Stimulated activated CD4-positive, alpha-beta T cell treated with anti-CD3 and anti-CD28 coated beads, Interleukin-2, amount 100 ng/mL, for 4 hours (primary cell): Measurements from ENCODE around the gene VBP1.
"Not testable (repeated sequence)": the region's sequence is repeated elsewhere in the genome, so short reads cannot be mapped to it uniquely, and the experiment has no call there.

Experiments
- DNase-seq: peaks from one replicate; pipeline ENCODE4 v3.0.0-alpha.2; 2020; ENCODE audit warnings: low read depth

VBP1 gene, protein sequence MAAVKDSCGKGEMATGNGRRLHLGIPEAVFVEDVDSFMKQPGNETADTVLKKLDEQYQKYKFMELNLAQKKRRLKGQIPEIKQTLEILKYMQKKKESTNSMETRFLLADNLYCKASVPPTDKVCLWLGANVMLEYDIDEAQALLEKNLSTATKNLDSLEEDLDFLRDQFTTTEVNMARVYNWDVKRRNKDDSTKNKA

DNA sequence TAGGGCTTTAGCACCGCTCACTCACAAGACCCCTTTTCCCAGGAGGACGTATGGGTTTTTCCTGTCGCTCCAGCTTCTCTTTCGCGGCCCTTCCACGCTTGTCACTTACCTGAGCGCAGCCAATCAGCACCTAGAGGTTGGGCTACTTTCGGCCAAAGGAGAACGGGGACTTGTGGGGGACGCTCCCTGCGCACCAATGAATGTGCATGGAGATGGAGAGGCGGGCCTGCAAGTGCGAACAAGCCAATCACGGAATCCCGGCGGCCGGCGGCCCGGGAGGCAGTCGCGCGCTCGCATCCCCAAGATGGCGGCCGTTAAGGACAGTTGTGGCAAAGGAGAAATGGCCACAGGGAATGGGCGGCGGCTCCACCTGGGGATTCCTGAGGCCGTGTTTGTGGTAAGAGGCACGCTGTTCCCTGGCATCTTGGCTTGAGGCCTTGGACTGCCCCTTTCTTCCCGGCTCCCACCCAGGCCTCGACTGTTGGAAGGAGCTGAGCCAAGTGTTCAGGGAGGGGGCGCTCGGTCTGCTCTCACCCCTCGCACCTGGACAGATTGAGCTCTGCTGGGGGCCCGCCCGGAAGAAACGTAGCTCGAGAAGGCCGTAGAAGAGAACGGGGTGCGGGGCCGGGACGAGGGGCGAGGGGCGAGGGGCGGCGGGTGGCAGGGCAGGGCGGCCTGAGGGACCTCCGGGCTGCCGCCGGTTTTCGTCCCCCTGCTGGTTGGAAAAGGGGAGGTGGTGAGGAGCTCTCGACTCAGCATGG, at the start of gene VBP1:
Gene VBP1, plus strand, starts transcription at position 282 of the 761 bp plus-strand sequence. Its CDS starts 23 bp downstream, at position 305.
- DNase-seq = peak; percentile 78

DNA sequence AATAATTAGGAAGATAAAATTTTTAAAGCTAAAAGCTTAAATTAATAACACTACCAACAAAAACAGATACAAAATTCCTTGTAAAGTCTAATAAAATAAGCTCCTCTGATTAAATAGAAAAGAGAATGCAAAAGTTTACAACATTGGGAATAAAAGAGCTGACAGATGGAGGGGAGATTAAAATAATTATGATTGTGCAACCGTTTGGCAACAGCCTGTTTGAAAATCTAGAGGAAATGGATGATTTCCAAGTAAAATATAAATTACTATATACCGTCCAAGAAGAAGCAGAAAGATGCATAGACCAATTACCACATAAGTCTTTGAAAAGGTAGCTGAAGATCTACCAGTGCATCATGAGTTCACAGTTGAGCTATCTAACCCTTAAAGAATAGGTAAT, 46.4 kb upstream of the VBP1 start:
- DNase-seq = no peak

DNA sequence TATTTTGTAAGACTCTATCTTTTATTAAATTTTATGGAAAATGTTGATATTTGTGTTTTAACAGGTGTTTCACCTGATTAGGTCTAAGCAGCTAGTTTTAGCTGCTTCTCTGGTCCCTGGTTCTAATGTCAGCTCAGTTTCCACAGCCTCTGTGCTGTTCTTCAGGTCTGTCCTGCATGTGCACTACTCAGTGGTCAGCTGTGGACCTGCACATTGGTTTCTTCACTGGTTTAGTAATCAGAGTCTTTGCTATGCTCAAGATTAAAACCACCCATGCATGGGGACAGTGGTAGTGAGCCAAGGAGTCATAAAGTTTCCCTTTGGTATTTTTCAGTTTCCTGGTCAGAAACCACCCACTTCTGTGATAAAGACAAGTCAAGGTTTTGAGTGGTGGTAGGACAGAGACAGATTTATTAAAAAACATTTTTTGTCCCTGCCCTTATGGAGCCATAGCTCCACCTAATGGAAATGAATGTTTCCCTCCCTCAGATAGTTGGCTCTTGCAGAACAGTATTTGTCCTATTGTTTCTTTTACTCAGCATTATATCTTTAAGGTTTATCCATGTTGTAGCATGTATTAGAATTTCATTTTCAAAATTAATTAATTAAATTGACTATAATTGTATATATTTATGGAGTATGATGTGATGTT, 36.8 kb upstream of the VBP1 start:
- DNase-seq = no peak

DNA sequence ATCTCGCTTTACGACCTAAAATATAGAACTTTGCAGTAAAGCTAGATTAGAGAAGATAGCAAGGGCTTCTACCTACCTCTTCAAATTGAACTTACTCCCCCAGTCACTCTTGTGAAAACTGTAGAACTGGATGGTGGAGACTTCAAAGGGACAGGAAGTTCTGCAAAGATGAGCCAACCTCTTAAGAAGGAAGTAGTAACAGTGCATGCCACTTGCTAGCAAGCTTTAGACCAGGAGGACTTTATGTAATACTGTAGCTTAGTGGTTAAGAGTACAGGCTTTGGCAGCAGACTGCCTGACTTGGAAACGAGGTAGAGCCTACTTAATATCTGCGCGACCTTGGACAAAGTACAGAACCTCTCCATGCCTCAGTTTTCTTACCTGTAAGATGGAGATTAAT, 27.5 kb upstream of the VBP1 start:
- DNase-seq = peak; percentile 1

DNA sequence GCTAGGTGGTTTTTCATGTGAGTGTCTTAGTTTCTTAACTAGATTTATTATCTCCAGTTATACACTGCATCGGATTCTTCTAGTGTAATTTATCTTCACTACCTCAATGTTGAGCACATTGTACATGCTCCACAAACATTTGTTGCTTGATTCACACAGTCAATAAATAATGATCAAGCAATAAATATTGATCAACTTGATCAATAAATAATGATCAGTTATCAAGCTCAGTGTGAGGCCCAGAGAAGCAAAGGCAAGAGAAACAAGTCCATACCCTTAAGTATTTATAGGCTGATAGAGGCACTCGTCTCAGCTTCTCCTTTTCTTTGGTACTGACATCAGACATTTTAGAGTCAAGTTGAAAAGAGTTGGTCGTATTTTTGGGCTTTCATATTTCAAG, 5.1 kb upstream of the VBP1 start:
- DNase-seq = no peak

DNA sequence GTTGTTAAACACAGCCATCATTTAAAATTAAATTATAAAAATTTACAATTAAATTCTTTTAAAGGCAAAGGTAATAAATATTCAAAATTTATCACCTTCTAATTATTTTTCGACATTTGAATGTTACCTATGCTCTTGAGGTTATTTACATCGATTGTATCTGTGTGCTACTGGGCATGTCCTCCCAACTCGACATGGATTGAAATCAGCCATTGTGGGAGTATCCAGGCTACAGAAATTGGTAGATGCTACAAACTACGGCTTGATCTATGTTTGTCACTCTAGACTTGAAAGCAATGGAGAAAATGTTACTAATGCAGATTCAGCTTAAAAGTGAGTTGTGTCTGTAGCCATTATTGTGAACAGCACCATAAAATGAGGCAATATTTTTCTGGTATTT, 2.5 kb upstream of the VBP1 start:
- DNase-seq = no peak

DNA sequence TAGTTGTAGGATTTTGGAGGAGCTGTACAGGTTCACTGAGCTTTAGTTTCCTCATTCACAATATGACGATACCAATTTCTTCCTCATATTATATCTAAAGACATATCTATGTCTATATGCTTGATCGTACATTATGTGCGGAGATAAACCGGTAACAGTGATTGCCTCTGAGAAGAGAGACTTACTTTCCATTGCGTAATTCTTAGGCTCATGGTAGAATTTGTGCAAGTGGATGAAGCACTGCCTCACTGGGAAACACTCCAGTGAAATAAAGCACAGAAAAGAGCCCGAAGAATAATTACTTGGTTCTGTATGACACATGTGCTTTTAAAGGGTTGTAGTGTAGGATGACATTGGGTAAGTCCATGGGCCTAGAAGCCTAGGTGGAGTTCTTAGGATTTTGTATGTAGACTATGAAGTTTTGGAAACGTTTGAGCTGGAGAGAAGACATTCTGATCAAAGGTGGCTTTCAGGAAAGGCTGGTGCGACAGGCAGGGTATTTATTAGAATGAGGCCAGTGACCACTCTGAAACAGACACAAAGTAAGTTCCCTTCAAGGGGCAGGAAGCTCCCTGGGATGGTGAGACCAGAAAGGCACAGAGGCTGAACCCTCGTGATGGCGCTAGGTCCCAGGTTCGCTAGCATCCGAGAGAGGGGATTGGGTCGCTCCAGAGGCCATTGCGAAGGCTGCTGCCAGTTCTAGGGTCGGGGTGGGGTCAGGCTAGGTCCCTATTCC, 649 bp upstream of the VBP1 start:
- no peak for DNase-seq

DNA sequence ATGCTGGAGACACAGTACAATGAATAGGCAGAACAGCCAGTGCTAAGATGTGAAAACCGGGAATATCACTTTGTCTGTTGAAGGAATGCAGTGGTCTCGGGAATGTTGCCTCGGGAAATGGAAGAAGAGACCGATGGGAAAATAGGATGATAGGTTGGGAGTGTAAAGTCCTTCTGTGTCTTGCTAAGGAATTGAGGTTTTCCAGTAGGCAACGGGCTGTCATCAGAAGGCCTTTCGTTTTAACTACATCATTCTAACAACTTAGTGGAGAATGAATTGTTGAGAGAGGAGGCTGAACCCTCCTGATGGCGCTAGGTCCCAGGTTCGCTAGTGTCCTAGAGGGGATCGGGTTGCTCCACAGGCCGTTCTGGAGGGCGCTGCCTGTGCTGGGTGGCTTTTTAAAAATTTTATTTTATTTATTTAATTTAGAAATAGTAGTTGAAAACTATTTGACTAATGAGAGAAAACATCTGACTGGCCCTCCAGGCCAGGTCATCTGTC, 730 bp downstream of the VBP1 start:
- no peak for DNase-seq

DNA sequence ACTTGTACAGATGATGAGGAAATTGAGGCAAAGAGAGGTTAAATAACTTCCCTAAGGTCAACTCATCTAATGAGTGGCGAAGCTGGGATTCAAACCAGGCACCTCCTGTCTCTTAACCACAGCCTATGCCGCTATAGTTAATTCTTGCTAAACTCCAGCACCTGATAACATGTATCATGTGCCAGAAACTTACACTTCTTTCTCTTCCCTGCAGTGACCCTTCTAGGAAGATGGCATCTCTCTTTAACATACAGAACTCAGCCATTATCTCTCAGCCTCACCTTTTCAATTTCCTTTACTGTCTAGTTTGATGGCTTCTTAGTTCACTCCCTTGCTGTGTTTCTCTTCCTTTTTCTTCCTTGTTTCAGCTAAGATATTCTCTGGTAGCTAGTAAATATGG, 2.5 kb downstream of the VBP1 start:
- no peak for DNase-seq

DNA sequence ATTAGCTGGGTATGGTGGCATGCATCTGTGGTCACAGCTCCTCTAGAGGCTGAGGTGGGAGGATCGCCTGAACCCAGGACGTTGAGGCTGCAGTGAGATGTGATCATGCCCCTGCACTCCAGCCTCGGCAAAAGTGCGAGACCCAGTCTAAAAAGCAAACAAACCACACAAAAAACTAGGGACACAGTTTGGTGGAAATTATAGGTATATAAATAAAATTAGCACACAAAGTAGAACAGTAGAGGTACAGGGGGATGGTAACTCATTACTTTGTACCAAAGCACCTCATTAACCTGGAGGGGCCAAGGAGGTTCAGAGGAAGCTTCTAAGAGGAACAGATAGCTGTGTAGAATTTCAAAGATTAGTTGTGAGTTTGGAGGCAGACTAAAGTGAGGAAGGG, 5.1 kb downstream of the VBP1 start:
- no peak for DNase-seq

DNA sequence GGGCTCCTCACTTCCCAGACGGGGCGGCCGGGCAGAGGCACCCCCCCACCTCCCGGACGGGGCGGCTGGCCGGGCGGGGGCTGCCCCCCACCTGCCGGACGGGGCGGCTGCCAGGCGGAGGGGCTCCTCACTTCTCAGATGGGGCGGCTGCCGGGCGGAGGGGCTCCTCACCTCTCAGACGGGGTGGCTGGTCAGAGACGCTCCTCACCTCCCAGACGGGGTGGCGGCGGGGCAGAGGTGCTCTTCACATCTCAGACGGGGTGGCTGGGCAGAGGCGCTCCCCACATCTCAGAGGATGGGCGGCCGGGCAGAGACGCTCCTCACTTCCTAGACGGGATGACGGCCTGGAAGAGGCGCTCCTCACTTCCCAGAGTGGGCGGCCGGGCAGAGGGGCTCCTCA, 7.5 kb downstream of the VBP1 start:
- not testable (repeated sequence) for DNase-seq

DNA sequence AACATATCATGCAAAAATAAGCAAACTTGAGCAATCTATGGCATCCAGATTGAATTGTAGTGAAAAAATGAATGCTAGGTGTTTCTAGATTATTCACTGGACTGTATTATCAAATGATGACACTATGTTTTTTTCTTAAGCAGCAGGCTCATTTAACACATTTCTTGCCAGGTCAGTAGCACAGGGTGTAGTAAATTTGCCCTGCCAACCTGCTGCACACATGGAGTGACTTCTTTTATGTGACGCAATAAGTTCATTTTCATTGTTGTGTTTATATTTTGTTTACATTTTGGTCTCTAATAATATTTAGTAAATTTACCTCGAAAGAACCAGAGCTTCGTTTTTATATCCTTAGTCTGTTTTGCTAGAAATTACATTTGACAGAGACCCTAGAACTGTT, 9.5 kb downstream of the VBP1 start:
- no peak for DNase-seq

DNA sequence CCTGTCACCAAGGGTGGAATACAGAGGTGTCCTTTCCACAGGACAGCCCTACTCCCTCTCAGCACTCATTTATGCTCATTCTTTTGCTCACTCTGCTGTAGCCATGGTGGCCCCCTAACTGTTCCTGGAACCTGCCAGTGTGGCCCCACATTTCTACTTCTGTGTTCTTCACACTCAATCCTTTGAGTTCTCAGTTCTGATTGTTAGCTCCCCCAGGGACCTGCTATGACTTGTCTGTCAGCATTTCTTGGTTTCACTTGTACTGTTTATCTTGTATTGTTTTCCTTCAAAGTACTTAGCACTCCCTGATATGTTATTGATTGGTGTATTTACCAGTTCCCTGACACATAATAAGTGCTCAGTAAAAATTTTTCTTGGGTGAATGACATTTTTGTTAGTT, 14.9 kb downstream of the VBP1 start:
- no peak for DNase-seq

DNA sequence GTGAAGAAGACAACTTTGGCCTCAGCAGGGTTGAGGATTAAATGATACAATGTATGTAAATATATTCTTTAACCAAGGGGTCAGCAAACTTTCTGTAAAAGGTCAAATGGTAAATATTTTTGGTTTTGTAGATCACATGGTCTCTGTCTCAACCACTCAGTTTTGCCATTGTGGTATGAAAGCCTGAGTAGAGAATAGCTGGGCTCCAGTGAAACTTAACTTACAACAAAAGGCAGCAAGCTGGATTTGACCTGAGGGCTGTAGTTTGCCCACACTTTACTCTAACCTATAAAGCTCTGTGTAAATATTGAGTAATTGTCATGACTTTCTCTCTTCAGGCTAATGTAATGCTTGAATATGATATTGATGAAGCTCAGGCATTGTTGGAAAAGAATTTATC, 19.6 kb downstream of the VBP1 start:
- no peak for DNase-seq

DNA sequence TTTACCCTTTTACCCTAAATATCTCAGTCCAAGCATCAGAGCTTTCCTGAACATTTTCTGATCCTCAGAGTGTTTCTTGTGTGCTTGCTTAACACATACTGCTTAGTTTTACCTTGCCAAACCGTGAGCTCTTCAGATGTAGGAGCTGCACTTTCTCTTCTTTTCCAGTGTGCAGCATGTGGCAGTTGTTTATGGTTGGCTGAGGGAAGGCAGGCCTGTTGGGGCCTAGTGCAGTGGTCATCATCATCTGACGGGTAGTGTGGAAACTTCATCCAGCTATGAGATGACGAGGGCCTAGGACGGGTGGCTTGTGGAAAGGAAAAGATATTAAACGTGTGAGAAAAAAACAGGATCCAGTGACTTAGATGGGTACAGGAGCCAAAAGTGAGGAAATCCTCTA, 21.5 kb downstream of the VBP1 start:
- DNase-seq = no peak

DNA sequence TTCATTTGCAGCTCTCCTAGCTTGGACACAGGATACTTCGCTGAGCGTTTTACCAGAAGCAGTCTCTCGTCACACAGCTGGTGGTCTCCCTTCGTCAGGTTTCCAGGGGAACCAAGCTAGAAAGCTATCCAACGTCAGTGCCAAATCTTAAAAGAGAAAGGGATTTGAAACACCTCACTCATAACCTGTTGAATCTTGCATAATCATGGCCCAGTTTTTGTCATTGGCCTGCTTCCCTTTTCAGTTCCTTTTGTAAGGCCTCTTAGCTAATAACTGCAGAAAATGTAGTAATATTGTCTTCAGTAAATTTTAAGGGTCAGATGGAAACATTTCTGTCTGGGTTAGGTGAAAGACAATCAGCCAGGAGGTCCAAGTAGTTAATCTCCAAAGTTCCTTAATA, 26.0 kb downstream of the VBP1 start:
- DNase-seq = no peak

DNA sequence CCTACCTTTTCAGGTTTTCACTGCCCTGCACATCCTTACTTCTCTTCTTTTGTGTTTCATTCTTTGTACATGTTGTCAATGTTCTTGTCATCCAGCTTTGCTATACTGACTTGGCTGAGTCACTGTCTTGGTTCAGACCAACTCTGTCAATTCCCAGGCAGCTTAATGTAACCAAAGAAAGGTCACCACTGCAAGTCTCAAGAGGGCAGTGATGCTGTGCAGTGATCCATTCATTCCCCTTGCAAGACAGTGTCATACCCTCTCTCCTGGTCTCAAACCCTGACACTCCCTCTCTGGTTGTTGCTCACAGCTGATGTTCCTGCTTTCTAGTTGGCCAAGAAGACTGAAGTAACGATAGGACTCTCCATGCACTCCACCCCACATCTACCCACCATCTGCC, 30.5 kb downstream of the VBP1 start:
- no peak for DNase-seq

DNA sequence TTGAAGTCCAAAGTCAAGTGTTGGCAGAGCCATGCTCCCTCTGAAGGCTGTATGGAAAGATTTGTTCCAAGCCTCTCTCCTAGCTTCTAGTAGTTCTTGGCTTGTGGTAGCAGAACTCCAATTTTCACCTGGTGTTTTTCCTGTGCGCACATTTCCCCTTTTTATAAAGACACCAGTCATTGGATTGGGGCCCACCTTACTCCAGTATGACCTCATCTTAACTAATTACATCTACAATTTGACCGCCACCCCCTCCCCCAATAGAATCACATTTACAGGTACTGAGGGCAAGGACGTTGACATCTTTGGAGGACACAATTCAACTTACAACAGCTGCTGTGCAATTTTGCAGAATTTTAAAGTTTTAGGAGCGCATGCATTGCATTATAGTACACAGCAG, 31.2 kb downstream of the VBP1 start:
- no peak for DNase-seq

DNA sequence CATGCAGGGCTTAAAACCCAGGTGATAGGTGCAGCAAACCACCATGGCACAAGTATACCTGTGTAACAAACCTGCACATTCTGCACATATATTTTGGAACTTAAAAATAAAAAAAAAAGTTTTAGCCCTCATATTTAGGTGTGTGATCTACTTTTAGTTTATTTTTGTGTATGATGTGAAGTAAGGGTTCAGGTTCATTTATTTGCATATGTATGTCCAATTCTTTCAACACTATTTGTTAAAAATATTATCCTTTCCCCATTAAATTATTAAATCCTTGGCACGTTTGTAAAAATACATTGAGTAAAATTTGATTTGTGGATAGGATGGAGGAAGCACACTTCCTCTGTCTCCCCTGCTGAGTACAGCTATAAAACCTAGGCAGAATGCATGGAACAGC, 35.1 kb downstream of the VBP1 start:
- no peak for DNase-seq

DNA sequence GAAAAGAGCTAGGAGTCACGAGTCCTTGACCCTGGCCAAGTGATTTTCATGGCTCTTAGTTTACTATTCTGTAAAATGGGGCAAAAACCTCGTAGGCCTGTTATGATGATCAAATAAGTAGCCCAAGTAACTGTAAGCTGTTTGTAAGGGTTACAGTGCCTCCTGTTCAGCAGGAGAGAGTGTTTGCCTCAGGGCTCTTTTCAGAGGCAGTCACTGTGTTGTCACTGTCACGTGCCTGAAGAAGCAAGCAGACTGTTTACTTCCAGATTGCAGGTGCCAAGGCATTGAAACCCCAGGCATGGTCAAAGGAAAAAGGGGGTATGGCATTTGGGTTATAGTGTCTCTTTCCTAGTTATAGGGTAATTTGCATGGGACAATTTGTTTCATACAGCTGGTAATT, 43.5 kb downstream of the VBP1 start:
- no peak for DNase-seq

DNA sequence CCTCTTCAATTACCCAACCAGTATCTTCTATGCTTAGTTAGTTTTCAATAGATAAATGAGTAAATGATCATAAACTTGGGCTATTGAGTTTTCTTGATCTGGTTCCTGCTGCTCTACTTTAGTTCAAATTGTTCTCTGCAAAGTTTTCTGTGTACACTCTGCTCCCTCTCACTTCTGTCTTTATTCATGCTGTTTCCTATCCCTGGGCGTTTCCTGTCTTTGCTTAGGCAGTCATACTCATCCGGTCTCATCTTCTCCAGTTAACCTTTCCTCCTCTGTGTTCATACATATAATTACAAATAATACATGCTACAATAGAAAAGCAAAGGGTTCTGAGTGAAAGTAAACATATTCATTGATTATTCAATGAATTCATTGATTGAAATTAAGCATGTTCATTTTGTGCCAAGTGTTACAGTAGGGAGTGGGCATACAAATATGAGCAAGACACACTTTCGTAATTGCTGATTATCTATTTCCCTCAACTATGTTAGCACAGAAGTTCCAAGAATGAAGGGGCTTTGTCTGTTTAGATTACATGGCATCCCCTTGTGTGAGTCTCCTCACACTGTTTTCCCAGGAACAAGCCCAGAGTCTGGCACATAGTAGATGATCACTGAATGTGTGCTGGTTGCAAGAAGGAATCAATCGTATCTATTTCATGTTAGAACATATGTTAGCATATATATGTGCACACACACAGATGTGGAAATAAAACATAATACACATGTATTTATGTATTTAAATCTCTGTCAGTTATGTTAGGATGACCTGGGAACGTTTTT, 46.9 kb downstream of the VBP1 start:
- DNase-seq = no peak
